ENCODE measurements around the gene AFP. TPM values are rescaled to one million over a fixed set of nuclear protein-coding genes. Genes with fewer than 3 reads are reported as not detected.

Gene AFP
- total and polyA plus RNA-seq, 2 of the 13 experiments (the other 11 are each of a cell fraction or from before 2014, with no cell fraction given) = 9,434 to 13,105 TPM

- TF ChIP-seq RFX5 (IDR thresholded peaks at IDR 0.05; ENCODE audit: low read depth, low read length) (no peak), ZBTB2 (CRISPR knock-in tag; IDR thresholded peaks at IDR 0.05; ENCODE audit: low read depth) (0 out of 2 replicates have a peak, but pooled peaks have one; percentile 22), ZSCAN20 (CRISPR knock-in tag; IDR thresholded peaks at IDR 0.05; ENCODE audit: borderline replicate concordance) (0 out of 2 replicates have a peak, but pooled peaks have one; percentile 65), HIC2 (CRISPR knock-in tag; IDR thresholded peaks at IDR 0.05; ENCODE audit: low read depth) (no peak), DRAP1 (CRISPR knock-in tag; IDR thresholded peaks at IDR 0.05) (0 out of 2 replicates have a peak, but pooled peaks have one; percentile 32), KLF15 (CRISPR knock-in tag; IDR thresholded peaks at IDR 0.05; ENCODE audit: borderline replicate concordance) (no peak)
These were observed 28.8 kb upstream of the AFP start (continued) for GRCh38 chr4:73407227-73407673.

GRCh38 chr4:73408181-73408867 is 27.7 kb upstream of the AFP start:
- ATAC-seq (no peak), FAIRE-seq (no peak), DNase-seq (ENCODE audit: low spot score) (no peak)
- peak overlapping the region; percentile 68 to 86 (median 71) for H3K4me3 ChIP-seq (replicated peaks in 1 of 3; ENCODE audit: insufficient read depth in 1 of 3, low read depth in 2 of 3, low read length in 3 of 3)
- in situ Hi-C loops (cut with HindIII; ENCODE audit: extremely low pct_ligation_motif_present, low pct_unique_long_range_greater_than_20kb) (loop anchor here (5.0 kb wide), 1 partner anchor 66 kb away; no protein-coding TSS in a partner anchor), intact Hi-C loops (cut with micrococcal nuclease; ENCODE audit: unreplicated experiment) (loop anchor here (5.0 kb wide), 1 partner anchor 39 kb away; no protein-coding TSS in a partner anchor)
- no peaks in the 10 kb centered on the region for H3K27me3 ChIP-seq (ENCODE audit: control insufficient read depth in 1 of 2, insufficient read depth in 2 of 2, low read length in 2 of 2)
- no peak overlapping the region for H2AFZ ChIP-seq (ENCODE audit: low read length)
- H3K36me3 ChIP-seq (replicated peaks in 1 of 2; ENCODE audit: control insufficient read depth in 1 of 2, insufficient read depth in 2 of 2, low read length in 2 of 2) = peaks cover 5 to 41% of the 10 kb centered on the region in 2 experiments; a peak in 4 of 5 replicates
- peak overlapping the region; percentile 89 for H3K27ac ChIP-seq (ENCODE audit: extremely low read length, insufficient read depth, low read length)
- peaks cover 96% of the 10 kb centered on the region for H3K79me2 ChIP-seq (ENCODE audit: insufficient read depth, low read length)
- WGBS (ENCODE audit: low lambda C conversion rate) = 14% methylated on average over 4 of the region's 4 CpGs
- peak overlapping the region; percentile 77 for H3K4me2 ChIP-seq (ENCODE audit: low read depth, low read length)
- CTCF ChIA-PET (ENCODE audit: low intra/inter-chr PET ratio, low total read pairs) = interaction anchor here (1.4 kb wide), 1 partner anchor 67 kb away, joined by 3 read pairs; no protein-coding TSS in a partner anchor
- POLR2A ChIA-PET = interaction anchor here (1.7 to 3.9 kb wide), 3 partner anchors 11 to 64 kb away, joined by 6 to 24 read pairs (median 12); no protein-coding TSS in a partner anchor
- peaks cover 57% of the 10 kb centered on the region for H3K4me1 ChIP-seq (ENCODE audit: insufficient read depth, low read length)
- H3K9me3 ChIP-seq (ENCODE audit: low read length) = no peaks in the 10 kb centered on the region
- BruUV-seq (replicated peaks) = TSS peak; percentile 84
- peak overlapping the region; percentile 92 for H3K9ac ChIP-seq (ENCODE audit: insufficient read depth, low read depth, low read length)
- H4K20me1 ChIP-seq (ENCODE audit: insufficient read depth, low read length) = peaks cover 11% of the 10 kb centered on the region; the same call in 1 of the 2 replicates
- TF ChIP-seq TFAP4 (IDR thresholded peaks at IDR 0.05; ENCODE audit: borderline replicate concordance, low read depth) = no peak
- no peak for TF ChIP-seq AHDC1 (CRISPR knock-in tag; IDR thresholded peaks at IDR 0.05; ENCODE audit: borderline replicate concordance)
- no peak for TF ChIP-seq REPIN1 (CRISPR knock-in tag; IDR thresholded peaks at IDR 0.05; ENCODE audit: borderline replicate concordance, low read depth)
